GM23338 (cell line): ENCODE results near the gene CRYBA1.

Experiments used
- EZH2 ChIP-seq: fragments of 200-600 bp; sonication (generic); IDR thresholded peaks from one replicate; pipeline ENCODE4 v1.8.0; 2017; ENCODE audit warnings: antibody characterized with exemption, mild to moderate bottlenecking, low read depth; ENCODE audit not compliant: unreplicated experiment
- JUNB ChIP-seq: IDR thresholded peaks from one replicate; pipeline ENCODE4 v1.6.1; 2016; ENCODE audit warnings: antibody characterized with exemption; ENCODE audit not compliant: unreplicated experiment
- TF ChIP-seq, protein P1 (sequence below), 2 experiments: fragments of 200-600 bp in 1 of 2; sonication (generic) in 1 of 2; conservative IDR thresholded peaks; 2 replicates each; pipeline versions ENCODE4 v1.5.1 to v1.6.1; 2016 to 2017; ENCODE audit warnings: antibody characterized with exemption in 2 of 2, low read depth in 2 of 2, mild to moderate bottlenecking in 2 of 2, moderate library complexity in 1 of 2

- TF ChIP-seq, protein P1, sequence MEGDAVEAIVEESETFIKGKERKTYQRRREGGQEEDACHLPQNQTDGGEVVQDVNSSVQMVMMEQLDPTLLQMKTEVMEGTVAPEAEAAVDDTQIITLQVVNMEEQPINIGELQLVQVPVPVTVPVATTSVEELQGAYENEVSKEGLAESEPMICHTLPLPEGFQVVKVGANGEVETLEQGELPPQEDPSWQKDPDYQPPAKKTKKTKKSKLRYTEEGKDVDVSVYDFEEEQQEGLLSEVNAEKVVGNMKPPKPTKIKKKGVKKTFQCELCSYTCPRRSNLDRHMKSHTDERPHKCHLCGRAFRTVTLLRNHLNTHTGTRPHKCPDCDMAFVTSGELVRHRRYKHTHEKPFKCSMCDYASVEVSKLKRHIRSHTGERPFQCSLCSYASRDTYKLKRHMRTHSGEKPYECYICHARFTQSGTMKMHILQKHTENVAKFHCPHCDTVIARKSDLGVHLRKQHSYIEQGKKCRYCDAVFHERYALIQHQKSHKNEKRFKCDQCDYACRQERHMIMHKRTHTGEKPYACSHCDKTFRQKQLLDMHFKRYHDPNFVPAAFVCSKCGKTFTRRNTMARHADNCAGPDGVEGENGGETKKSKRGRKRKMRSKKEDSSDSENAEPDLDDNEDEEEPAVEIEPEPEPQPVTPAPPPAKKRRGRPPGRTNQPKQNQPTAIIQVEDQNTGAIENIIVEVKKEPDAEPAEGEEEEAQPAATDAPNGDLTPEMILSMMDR (conservative IDR thresholded peaks at IDR 0.05; ENCODE audit: low read depth in 2 of 2), result no peak
- TF ChIP-seq JUNB (no peak), EZH2 (no peak)
Measured at GRCh38 chr17:29283961-29284360, 37.3 kb downstream of the CRYBA1 start.
